Mesothelial cell of epicardium (in vitro differentiated cells): Measurements from ENCODE around the gene SLFN14. TPM values are rescaled to one million over a fixed set of nuclear protein-coding genes. Genes with fewer than 3 reads are reported as not detected.

Source experiments
- DNase-seq, 2 experiments: peaks; one replicate each; pipeline ENCODE4 v3.0.0; 2021; ENCODE audit warnings: low spot score in 2 of 2; ENCODE audit not compliant: unreplicated experiment in 2 of 2
- H3K27ac Mint-ChIP-seq: 2 replicates; pipeline ENCODE4 v1.8.0; 2021; ENCODE audit warnings: mixed read lengths
- H3K27me3 Mint-ChIP-seq: 2 replicates; pipeline ENCODE4 v1.8.0; 2021; ENCODE audit warnings: low read depth, mixed read lengths
- H3K36me3 Mint-ChIP-seq: 2 replicates; pipeline ENCODE4 v1.8.0; 2021; ENCODE audit warnings: mixed read lengths
- H3K4me1 Mint-ChIP-seq: 2 replicates; pipeline ENCODE4 v1.8.0; 2021; ENCODE audit warnings: mixed read lengths
- H3K4me3 Mint-ChIP-seq: 2 replicates; pipeline ENCODE4 v1.8.0; 2021; ENCODE audit warnings: mild to moderate bottlenecking, moderate library complexity, mixed read lengths
- H3K9me3 Mint-ChIP-seq: 2 replicates; pipeline ENCODE4 v1.8.0; 2021; ENCODE audit warnings: mixed read lengths
- CTCF ChIP-seq: fragments of 200-600 bp; sonication (generic); IDR thresholded peaks from one replicate; pipeline ENCODE4 v1.5.0; 2021; ENCODE audit warnings: antibody characterized with exemption; ENCODE audit not compliant: unreplicated experiment
- total RNA-seq: library from RNA; stranded (reverse); gene quantifications from 3 replicates; pipeline ENCODE4 v1.2.1, GENCODE V29; 2021

SLFN14 gene
- total RNA-seq, 1 donor from 2014 or later = not detected

GRCh38 chr17:35545150-35545549 lies 15.5 kb downstream of the SLFN14 start:
- no peak for DNase-seq
- Mint-ChIP-seq H3K9me3 (no peaks in the 10 kb centered on the region), H3K4me1 (no peaks in the 10 kb centered on the region), H3K27ac (no peak overlapping the region), H3K36me3 (no peaks in the 10 kb centered on the region), H3K27me3 (peaks cover 71% of the 10 kb centered on the region), H3K4me3 (no peak overlapping the region)
- TF ChIP-seq CTCF = no peak

GRCh38 chr17:35543856-35544255 lies 16.8 kb downstream of the SLFN14 start:
- no peak for DNase-seq
- Mint-ChIP-seq H3K36me3 (no peaks in the 10 kb centered on the region), H3K27ac (no peak overlapping the region), H3K9me3 (no peaks in the 10 kb centered on the region), H3K4me3 (no peak overlapping the region), H3K4me1 (peaks cover 3% of the 10 kb centered on the region), H3K27me3 (peaks cover 66% of the 10 kb centered on the region)
- TF ChIP-seq CTCF = no peak

- TF ChIP-seq CTCF = no peak
- H3K27me3 Mint-ChIP-seq = peaks cover 58% of the 10 kb centered on the region
- H3K36me3 Mint-ChIP-seq = no peaks in the 10 kb centered on the region
- H3K9me3 Mint-ChIP-seq = no peaks in the 10 kb centered on the region
- DNase-seq = no peak
- no peak overlapping the region for H3K4me3 Mint-ChIP-seq
- no peak overlapping the region for H3K27ac Mint-ChIP-seq
- H3K4me1 Mint-ChIP-seq = peaks cover 3% of the 10 kb centered on the region
These were observed 17.6 kb downstream of the SLFN14 start for GRCh38 chr17:35542990-35543389.

DNA sequence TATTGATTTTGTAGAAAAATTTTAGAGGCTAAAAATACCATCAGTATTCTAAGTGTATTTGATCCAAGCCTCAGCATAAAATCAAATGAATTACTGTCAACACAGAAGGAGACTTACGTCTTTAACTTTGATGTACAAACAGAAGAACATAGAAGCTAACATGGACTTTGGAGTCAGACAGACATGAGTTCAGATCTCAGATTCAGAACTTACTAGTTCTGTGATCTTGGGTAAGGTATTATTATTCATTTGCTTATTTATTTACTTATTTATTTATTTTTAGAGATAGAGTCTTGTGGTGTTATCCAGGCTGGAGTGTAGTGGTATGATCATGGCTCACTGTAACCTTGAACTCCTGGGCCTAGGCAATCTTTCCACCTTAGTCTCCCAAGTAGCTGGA lies 19.2 kb downstream of the SLFN14 start:
- no peak for DNase-seq
- no peak overlapping the region for H3K27ac Mint-ChIP-seq
- TF ChIP-seq CTCF = no peak

DNA sequence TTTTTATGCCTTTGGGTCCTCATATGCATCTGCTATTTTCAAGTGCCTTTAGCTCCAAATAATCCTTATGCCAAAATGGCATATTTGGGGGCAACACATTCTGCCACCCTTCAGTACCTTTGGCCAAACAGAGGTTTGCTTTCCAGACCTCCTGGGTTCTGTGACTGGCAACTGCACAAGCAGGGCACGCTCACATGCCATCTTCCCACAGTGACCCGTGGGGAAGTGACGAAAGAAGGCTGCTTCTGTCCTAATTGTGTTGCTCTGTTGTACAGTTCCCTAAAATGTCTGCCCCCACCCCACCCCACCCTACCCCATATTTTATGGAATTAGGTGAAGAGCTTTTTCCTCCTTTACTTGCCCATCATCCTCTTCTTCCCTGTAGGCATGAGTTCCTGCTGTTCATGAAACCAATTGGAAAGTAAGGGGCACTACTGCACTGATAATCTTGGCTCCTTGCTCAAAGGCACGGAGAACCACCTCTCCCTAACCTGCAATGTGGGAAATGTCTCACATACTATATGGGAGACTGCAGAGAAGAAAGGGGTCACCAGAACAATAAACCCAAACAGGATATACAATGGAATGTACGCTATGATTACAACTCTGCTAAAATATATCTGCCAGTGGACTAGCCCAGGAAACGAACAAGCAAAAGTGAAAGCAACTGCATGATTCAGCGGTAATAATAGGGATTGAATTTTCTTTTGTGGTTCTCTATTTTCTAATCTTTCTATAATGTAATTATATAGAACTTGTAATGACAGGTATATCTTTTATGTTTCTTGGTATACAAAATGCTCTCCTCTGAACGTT lies 19.8 kb downstream of the SLFN14 start:
- no peak for DNase-seq
- Mint-ChIP-seq H3K27ac (no peak overlapping the region), H3K9me3 (no peaks in the 10 kb centered on the region), H3K27me3 (peaks cover 40% of the 10 kb centered on the region), H3K4me3 (no peak overlapping the region), H3K4me1 (peaks cover 6% of the 10 kb centered on the region), H3K36me3 (no peaks in the 10 kb centered on the region)
- no peak for TF ChIP-seq CTCF

More for the DNA sequence above, 19.2 kb downstream of the SLFN14 start:
- Mint-ChIP-seq H3K36me3 (no peaks in the 10 kb centered on the region), H3K27me3 (peaks cover 44% of the 10 kb centered on the region), H3K4me3 (no peak overlapping the region), H3K4me1 (peaks cover 6% of the 10 kb centered on the region), H3K9me3 (no peaks in the 10 kb centered on the region)
